GM12878 (cell line): ENCODE results near the gene HRH2. TPM values are rescaled to one million over a fixed set of nuclear protein-coding genes. Genes with fewer than 3 reads are reported as not detected.

Experiments
- ATAC-seq: fragments of 200-7000 bp; cut with Tn5 transposase; 3 replicates; pipeline ENCODE4 v1.9.1; 2020; ENCODE audit warnings: mild to moderate bottlenecking, moderate library complexity
- BruUV-seq: library from RNA; stranded (reverse); fragments of 400-500 nt; replicated peaks from 2 replicates; lab custom pipeline; 2021; lab: Mats Ljungman, UMichigan
- CTCF ChIA-PET: fragments of 300-600 bp; sonication (Branson Sonifier 250); formaldehyde crosslinking; extraction: SDS; loops from one replicate; lab custom pipeline; 2021; ENCODE audit warnings: inconsistent platforms; lab: Yijun Ruan, JAX
- POLR2A ChIA-PET: fragments of 350-600 bp; formaldehyde crosslinking; extraction: SDS; loops from one replicate; lab custom pipeline; 2021; ENCODE audit warnings: inconsistent platforms; lab: Charles Lee
- RAD21 ChIA-PET: fragments of 300-600 bp; sonication (Branson Sonifier 250); formaldehyde crosslinking; loops from one replicate; lab custom pipeline; 2023; ENCODE audit warnings: antibody characterized with exemption; ENCODE audit not compliant: unreplicated experiment; lab: Charles Lee
- SMC1A ChIA-PET: fragments of 300-600 bp; sonication (Branson Sonifier 250); formaldehyde crosslinking; loops from one replicate; lab custom pipeline; 2023; ENCODE audit not compliant: unreplicated experiment, uncharacterized antibody; lab: Charles Lee
- DNase-seq: peaks from one replicate; pipeline ENCODE4 v3.0.0-alpha.2; 2011; ENCODE audit warnings: low read depth, low spot score
- FAIRE-seq: peaks from 3 replicates; lab custom pipeline; 2011; peaks lifted over from hg19 to GRCh38; lab: Jason Lieb, UNC
- H2AFZ ChIP-seq: 2 replicates; pipeline ENCODE4 v1.6.0; 2011; ENCODE audit warnings: low read depth, low read length, control low read depth; ENCODE audit not compliant: control insufficient read depth
- H3K27ac ChIP-seq: 2 replicates; pipeline ENCODE4 v1.5.1; 2011; ENCODE audit warnings: control low read depth; ENCODE audit not compliant: control insufficient read depth, insufficient read depth
- H3K27me3 ChIP-seq, 2 experiments: replicated peaks in 1 of 2; 2 replicates each; pipeline versions ENCODE4 v1.6.0 to v1.6.1; 2011; ENCODE audit warnings: low read length in 1 of 2; ENCODE audit not compliant: control insufficient read depth in 2 of 2, insufficient read depth in 2 of 2
- H3K36me3 ChIP-seq, 2 experiments: 2 replicates each; pipeline ENCODE4 v1.5.1; 2011; ENCODE audit warnings: low read length in 1 of 2; ENCODE audit not compliant: control insufficient read depth in 2 of 2, insufficient read depth in 2 of 2
- H3K4me1 ChIP-seq: 2 replicates; pipeline ENCODE4 v1.6.1; 2011; ENCODE audit warnings: mild to moderate bottlenecking, low read length, moderate library complexity, mixed read lengths; ENCODE audit not compliant: control insufficient read depth, insufficient read depth
- H3K4me2 ChIP-seq: 2 replicates; pipeline ENCODE4 v1.6.0; 2011; ENCODE audit warnings: control low read depth; ENCODE audit not compliant: control insufficient read depth, insufficient read depth
- H3K4me3 ChIP-seq: fragments of 200-600 bp; sonication (generic); 2 replicates; pipeline ENCODE4 v1.5.1; 2016
- H3K79me2 ChIP-seq: 2 replicates; pipeline ENCODE4 v1.6.0; 2011; ENCODE audit warnings: low read length; ENCODE audit not compliant: control insufficient read depth, insufficient read depth
- H3K9ac ChIP-seq: 2 replicates; pipeline ENCODE4 v1.8.0; 2011; ENCODE audit warnings: low read length, control low read depth, mixed read lengths; ENCODE audit not compliant: control insufficient read depth, insufficient read depth
- H3K9me3 ChIP-seq: replicated peaks from 3 replicates; pipeline ENCODE4 v1.5.1; 2011; ENCODE audit warnings: mild to moderate bottlenecking, low read length; ENCODE audit not compliant: control insufficient read depth, insufficient read depth
- H4K20me1 ChIP-seq: 2 replicates; pipeline ENCODE4 v1.6.0; 2011; ENCODE audit not compliant: control insufficient read depth, insufficient read depth
- BCL3 ChIP-seq: IDR thresholded peaks from 2 replicates; pipeline ENCODE4 v1.6.1; 2011; ENCODE audit warnings: borderline replicate concordance, low read depth, mild to moderate bottlenecking, moderate library complexity, low read length; ENCODE audit not compliant: insufficient read depth, poor library complexity, severe bottlenecking
- BHLHE40 ChIP-seq, 2 experiments: fragments of 450-650 bp in 1 of 2; IDR thresholded peaks; 2 replicates each; pipeline ENCODE4 v1.6.1; 2011 to 2017; ENCODE audit warnings: low read depth in 2 of 2, borderline replicate concordance in 1 of 2, improper control_type of control experiment in 1 of 2, low read length in 1 of 2, mild to moderate bottlenecking in 1 of 2
- CHD4 ChIP-seq: fragments of 200-600 bp; sonication (generic); IDR thresholded peaks from 2 replicates; pipeline ENCODE4 v1.6.1; 2016; ENCODE audit warnings: mild to moderate bottlenecking
- DPF2 ChIP-seq: fragments of 450-650 bp; IDR thresholded peaks from 2 replicates; pipeline ENCODE4 v1.6.1; 2017; ENCODE audit warnings: mild to moderate bottlenecking
- EGR1 ChIP-seq, 2 experiments: IDR thresholded peaks; 1 replicate in 1 of 2; 2 replicates in 1 of 2; pipeline ENCODE4 v1.6.1; 2011 to 2012; ENCODE audit warnings: low read depth in 2 of 2, low read length in 2 of 2, borderline replicate concordance in 1 of 2, mild to moderate bottlenecking in 1 of 2, moderate library complexity in 1 of 2
- EZH2 ChIP-seq: IDR thresholded peaks from 2 replicates; pipeline ENCODE4 v1.6.1; 2012; ENCODE audit warnings: low read depth, mild to moderate bottlenecking, control low read depth, inconsistent platforms, low read length, borderline replicate concordance; ENCODE audit not compliant: control insufficient read depth
- LARP7 ChIP-seq: fragments of 450-650 bp; IDR thresholded peaks from 2 replicates; pipeline ENCODE4 v1.6.1; 2017; ENCODE audit warnings: mild to moderate bottlenecking
- SMARCA5 ChIP-seq: fragments of 450-650 bp; IDR thresholded peaks from 2 replicates; pipeline ENCODE4 v1.6.1; 2017; ENCODE audit warnings: mild to moderate bottlenecking
- SMC3 ChIP-seq: IDR thresholded peaks from 2 replicates; pipeline ENCODE4 v1.6.1; 2011; ENCODE audit warnings: low read length, improper control_type of control experiment, borderline replicate concordance
- SUZ12 ChIP-seq: fragments of 200-600 bp; sonication (generic); IDR thresholded peaks from one replicate; pipeline ENCODE4 v1.6.1; 2018; ENCODE audit warnings: antibody characterized with exemption, mild to moderate bottlenecking; ENCODE audit not compliant: unreplicated experiment
- TCF7 ChIP-seq: IDR thresholded peaks from 2 replicates; pipeline ENCODE4 v1.6.1; 2014; ENCODE audit warnings: antibody characterized with exemption, borderline replicate concordance
- WRNIP1 ChIP-seq: IDR thresholded peaks from 2 replicates; pipeline ENCODE4 v1.6.1; 2011; ENCODE audit warnings: low read depth, low read length, improper control_type of control experiment, borderline replicate concordance
- ZBTB40 ChIP-seq: fragments of 450-650 bp; IDR thresholded peaks from 2 replicates; pipeline ENCODE4 v1.6.1; 2016; ENCODE audit warnings: mild to moderate bottlenecking, moderate library complexity, borderline replicate concordance
- WGBS: methylation state at CpG from one replicate; pipeline ENCODE4 v1.1.6; 2016; ENCODE audit warnings: low lambda C conversion rate; ENCODE audit not compliant: insufficient replicate concordance, insufficient coverage; ENCODE audit errors: missing lambda C conversion rate; 5-methylcytosine and 5-hydroxymethylcytosine counted together
- in situ Hi-C: fragments of 300-500 bp; cut with MboI; formaldehyde crosslinking; loops from 9 replicates; pipeline ENCODE4 v1.14.3; 2018; ENCODE audit warnings: mixed read lengths
- intact Hi-C: fragments of 100-400 bp; cut with micrococcal nuclease; formaldehyde crosslinking; loops from one replicate; pipeline ENCODE4 v1.14.2; 2022; ENCODE audit not compliant: unreplicated experiment
- polyA plus RNA-seq, 11 experiments: library from polyadenylated mRNA; depleted of rRNA in 4 of 11; unstranded in 6 of 11; stranded (reverse) in 5 of 11; fragments of >200 nt; fragmentation: Nextera tagmentation in 4 of 11; fragmentation: Illumina TruSeq in 1 of 11; extraction: Ambion mirVana in 4 of 11; extraction: Trizol in 1 of 11; gene quantifications; 1 replicate in 1 of 11; 2 replicates in 10 of 11; pipeline versions ENCODE4 v1.2.1 to v1.2.3, GENCODE V29; 2011 to 2016; ENCODE audit warnings: inconsistent platforms in 2 of 11, missing spikeins in 2 of 11, low read depth in 1 of 11
- total RNA-seq, 4 experiments: library from RNA; depleted of rRNA in 3 of 4; stranded (reverse); fragments of >200 nt in 3 of 4; fragmentation: Illumina TruSeq in 1 of 4; extraction: Trizol in 1 of 4; gene quantifications; 2 replicates each; pipeline versions ENCODE4 v1.2.1 to v1.2.3, GENCODE V29; 2013 to 2021
- TF ChIP-seq, protein P1 (sequence below): fragments of 450-650 bp; IDR thresholded peaks from 2 replicates; pipeline ENCODE4 v1.6.1; 2016; ENCODE audit warnings: mild to moderate bottlenecking

The HRH2 gene
- total and polyA plus RNA-seq, 10 of the 15 experiments (the other 5 are each of a cell fraction or from before 2014, with no cell fraction given): 0.01 to 0.05 (median 0.03) TPM; not detected in 7

- TF ChIP-seq ZBTB40 (no peak), LARP7 (no peak), SUZ12 (no peak), DPF2 (no peak), EZH2 (no peak), WRNIP1 (no peak)
These were observed 25.4 kb downstream of the HRH2 start (continued) for GRCh38 chr5:175683231-175683630.

DNA sequence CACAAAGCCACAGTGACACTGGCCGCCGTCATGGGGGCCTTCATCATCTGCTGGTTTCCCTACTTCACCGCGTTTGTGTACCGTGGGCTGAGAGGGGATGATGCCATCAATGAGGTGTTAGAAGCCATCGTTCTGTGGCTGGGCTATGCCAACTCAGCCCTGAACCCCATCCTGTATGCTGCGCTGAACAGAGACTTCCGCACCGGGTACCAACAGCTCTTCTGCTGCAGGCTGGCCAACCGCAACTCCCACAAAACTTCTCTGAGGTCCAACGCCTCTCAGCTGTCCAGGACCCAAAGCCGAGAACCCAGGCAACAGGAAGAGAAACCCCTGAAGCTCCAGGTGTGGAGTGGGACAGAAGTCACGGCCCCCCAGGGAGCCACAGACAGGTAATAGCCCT lies 26.1 kb downstream of the HRH2 start:
- FAIRE-seq (no peak), DNase-seq (no peak), ATAC-seq (no peak)
- intact Hi-C loops (no loop called here), in situ Hi-C loops (no loop called here)
- ChIA-PET SMC1A (interaction anchor here (0.6 kb wide), 2 partner anchors 1210 to 1239 kb away, joined by 3 read pairs; no protein-coding TSS in a partner anchor), RAD21 (no interaction called here), POLR2A (no interaction called here), CTCF (interaction anchor here (1.0 kb wide), 1 partner anchor 149 kb away, joined by 3 read pairs; no protein-coding TSS in a partner anchor)
- Histone ChIP-seq H2AFZ (no peak overlapping the region), H4K20me1 (no peaks in the 10 kb centered on the region), H3K36me3 (no peaks in the 10 kb centered on the region), H3K4me3 (no peak overlapping the region), H3K9ac (no peak overlapping the region), H3K4me2 (no peak overlapping the region), H3K27me3 (no peaks in the 10 kb centered on the region; a peak in 1 of 4 replicates), H3K4me1 (no peaks in the 10 kb centered on the region), H3K27ac (no peak overlapping the region), H3K9me3 (no peaks in the 10 kb centered on the region), H3K79me2 (no peaks in the 10 kb centered on the region)
- no TSS peak for BruUV-seq
- TF ChIP-seq, protein P1, sequence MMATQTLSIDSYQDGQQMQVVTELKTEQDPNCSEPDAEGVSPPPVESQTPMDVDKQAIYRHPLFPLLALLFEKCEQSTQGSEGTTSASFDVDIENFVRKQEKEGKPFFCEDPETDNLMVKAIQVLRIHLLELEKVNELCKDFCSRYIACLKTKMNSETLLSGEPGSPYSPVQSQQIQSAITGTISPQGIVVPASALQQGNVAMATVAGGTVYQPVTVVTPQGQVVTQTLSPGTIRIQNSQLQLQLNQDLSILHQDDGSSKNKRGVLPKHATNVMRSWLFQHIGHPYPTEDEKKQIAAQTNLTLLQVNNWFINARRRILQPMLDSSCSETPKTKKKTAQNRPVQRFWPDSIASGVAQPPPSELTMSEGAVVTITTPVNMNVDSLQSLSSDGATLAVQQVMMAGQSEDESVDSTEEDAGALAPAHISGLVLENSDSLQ: no peak
- TF ChIP-seq SMARCA5 (no peak), BCL3 (no peak), SMC3 (no peak), CHD4 (no peak), BHLHE40 (IDR thresholded peaks at IDR 0.05; ENCODE audit: borderline replicate concordance in 1 of 2, low read depth in 2 of 2, low read length in 1 of 2) (no peak), TCF7 (no peak), EGR1 (IDR thresholded peaks at IDR 0.05; ENCODE audit: borderline replicate concordance in 1 of 2, low read depth in 2 of 2, low read length in 2 of 2) (no peak)
- 63% methylated on average over 13 of the region's 13 CpGs for WGBS
